Right atrium auricular region (tissue), 2 donors: ENCODE results near the gene BHLHE23. TPM values are rescaled to one million over a fixed set of nuclear protein-coding genes. Genes with fewer than 3 reads are reported as not detected.
"Not testable (repeated sequence)": the region's sequence is repeated elsewhere in the genome, so short reads cannot be mapped to it uniquely, and the experiment has no call there.

Experiments used
- DNase-seq: peaks from one replicate; pipeline ENCODE4 v3.0.0-alpha.2; 2019; ENCODE audit warnings: low spot score
- H3K27ac ChIP-seq, 2 donors: fragments of 200-600 bp; sonication (generic); 1 replicate in 1 of 2; 2 replicates in 1 of 2; pipeline ENCODE4 v1.5.1; 2016 to 2019
- H3K27me3 ChIP-seq, 2 donors: fragments of 200-600 bp; sonication (generic); one replicate each; pipeline versions ENCODE4 v1.5.1 to v1.6.0; 2017 to 2019
- H3K36me3 ChIP-seq: fragments of 200-600 bp; sonication (generic); one replicate; pipeline ENCODE4 v1.5.1; 2016
- H3K4me1 ChIP-seq, 2 donors: fragments of 200-600 bp; sonication (generic); one replicate each; pipeline versions ENCODE4 v1.5.1 to v1.6.0; 2017 to 2019
- H3K4me3 ChIP-seq, 2 donors: fragments of 200-600 bp; sonication (generic); 1 replicate in 1 of 2; 2 replicates in 1 of 2; pipeline ENCODE4 v1.5.1; 2017 to 2019; ENCODE audit warnings: mild to moderate bottlenecking in 1 of 2, moderate library complexity in 1 of 2
- H3K9me3 ChIP-seq, 2 donors: fragments of 200-600 bp; sonication (generic); one replicate each; pipeline ENCODE4 v1.5.1; 2019
- total RNA-seq, 2 donors: library from RNA; depleted of rRNA; stranded (reverse); fragments of >200 nt; gene quantifications; one replicate each; pipeline ENCODE4 v1.1.0, GENCODE V29; 2016
- TF ChIP-seq, protein P1 (sequence below), 2 donors: fragments of 200-600 bp; sonication (generic); IDR thresholded peaks; one replicate each; pipeline ENCODE4 v1.5.1; 2019; ENCODE audit warnings: antibody characterized with exemption in 2 of 2

The BHLHE23 gene
- total RNA-seq, 2 donors from 2014 or later, result not detected

DNA sequence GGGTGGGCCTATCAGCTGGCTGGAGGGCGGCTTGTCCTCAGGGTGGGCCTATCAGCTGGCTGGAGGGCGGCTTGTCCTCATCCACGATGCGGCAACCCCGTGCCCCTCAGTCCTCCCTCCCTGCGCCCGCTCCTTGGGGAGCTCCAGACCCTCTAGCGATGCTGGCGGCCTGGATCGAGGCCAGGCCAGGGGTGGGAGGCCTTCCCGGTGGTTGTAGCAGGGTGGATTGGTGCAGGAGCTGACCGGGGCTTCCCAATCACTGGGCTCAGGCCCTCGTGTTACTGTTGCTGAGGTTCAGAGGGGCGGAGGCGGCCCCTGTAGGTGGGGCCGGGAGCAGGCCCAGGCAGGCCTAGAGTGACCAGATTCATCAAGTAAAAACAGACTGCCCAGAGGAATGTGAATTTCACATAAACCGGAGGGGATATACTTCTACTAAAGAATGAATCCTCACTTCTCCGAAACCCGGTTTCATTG lies 45.4 kb downstream of the BHLHE23 start:
- H3K4me3 ChIP-seq, result peak overlapping the region in 1 of 2 donors; percentile 30
- TF ChIP-seq, protein P1, sequence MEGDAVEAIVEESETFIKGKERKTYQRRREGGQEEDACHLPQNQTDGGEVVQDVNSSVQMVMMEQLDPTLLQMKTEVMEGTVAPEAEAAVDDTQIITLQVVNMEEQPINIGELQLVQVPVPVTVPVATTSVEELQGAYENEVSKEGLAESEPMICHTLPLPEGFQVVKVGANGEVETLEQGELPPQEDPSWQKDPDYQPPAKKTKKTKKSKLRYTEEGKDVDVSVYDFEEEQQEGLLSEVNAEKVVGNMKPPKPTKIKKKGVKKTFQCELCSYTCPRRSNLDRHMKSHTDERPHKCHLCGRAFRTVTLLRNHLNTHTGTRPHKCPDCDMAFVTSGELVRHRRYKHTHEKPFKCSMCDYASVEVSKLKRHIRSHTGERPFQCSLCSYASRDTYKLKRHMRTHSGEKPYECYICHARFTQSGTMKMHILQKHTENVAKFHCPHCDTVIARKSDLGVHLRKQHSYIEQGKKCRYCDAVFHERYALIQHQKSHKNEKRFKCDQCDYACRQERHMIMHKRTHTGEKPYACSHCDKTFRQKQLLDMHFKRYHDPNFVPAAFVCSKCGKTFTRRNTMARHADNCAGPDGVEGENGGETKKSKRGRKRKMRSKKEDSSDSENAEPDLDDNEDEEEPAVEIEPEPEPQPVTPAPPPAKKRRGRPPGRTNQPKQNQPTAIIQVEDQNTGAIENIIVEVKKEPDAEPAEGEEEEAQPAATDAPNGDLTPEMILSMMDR (IDR thresholded peaks at IDR 0.05), result peak in 1 of 2 donors; percentile 22
- no peaks in the 10 kb centered on the region for H3K36me3 ChIP-seq
- peaks cover 0 to under 1% of the 10 kb centered on the region in 2 donors for H3K4me1 ChIP-seq
- no peaks in the 10 kb centered on the region for H3K9me3 ChIP-seq
- H3K27me3 ChIP-seq, result no peaks in the 10 kb centered on the region
- DNase-seq, result no peak
- peak overlapping the region in 1 of 2 donors; percentile 59 for H3K27ac ChIP-seq

DNA sequence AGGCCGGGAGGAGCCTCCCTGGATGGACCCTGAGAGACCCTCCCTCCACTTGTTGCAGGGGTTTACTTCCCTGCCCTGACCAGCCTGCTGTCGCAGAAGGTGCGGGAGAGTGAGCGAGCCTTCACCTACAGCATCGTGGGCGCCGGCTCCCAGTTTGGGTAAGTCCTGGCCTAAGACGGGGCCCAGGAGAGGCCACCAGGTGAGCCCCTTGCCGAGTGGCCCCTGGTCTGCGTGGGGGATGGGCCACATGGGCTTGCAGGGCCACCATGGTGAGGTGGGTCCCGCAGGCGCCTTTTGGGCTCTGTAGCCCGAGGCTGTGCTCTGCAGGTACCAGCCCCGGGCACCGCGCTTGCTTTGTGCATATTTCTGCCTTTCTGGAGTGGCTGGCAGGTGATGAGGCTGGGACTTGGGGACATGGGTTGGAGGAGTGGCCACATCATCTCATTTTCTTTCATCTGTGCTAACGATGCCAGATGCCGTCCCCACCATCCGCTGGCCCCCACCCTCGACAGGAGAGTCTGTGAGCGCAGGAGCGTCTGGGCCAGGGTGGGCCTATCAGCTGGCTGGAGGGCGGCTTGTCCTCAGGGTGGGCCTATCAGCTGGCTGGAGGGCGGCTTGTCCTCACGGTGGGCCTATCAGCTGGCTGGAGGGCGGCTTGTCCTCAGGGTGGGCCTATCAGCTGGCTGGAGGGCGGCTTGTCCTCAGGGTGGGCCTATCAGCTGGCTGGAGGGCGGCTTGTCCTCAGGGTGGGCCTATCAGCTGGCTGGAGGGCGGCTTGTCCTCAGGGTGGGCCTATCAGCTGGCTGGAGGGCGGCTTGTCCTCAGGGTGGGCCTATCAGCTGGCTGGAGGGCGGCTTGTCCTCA lies 46.1 kb downstream of the BHLHE23 start:
- H3K4me3 ChIP-seq, result peak overlapping the region in 1 of 2 donors; percentile 22
- H3K27me3 ChIP-seq, H3K4me1 ChIP-seq, H3K9me3 ChIP-seq, H3K36me3 ChIP-seq, DNase-seq: not testable (repeated sequence)
- peak overlapping the region in 1 of 2 donors; percentile 55 for H3K27ac ChIP-seq

DNA sequence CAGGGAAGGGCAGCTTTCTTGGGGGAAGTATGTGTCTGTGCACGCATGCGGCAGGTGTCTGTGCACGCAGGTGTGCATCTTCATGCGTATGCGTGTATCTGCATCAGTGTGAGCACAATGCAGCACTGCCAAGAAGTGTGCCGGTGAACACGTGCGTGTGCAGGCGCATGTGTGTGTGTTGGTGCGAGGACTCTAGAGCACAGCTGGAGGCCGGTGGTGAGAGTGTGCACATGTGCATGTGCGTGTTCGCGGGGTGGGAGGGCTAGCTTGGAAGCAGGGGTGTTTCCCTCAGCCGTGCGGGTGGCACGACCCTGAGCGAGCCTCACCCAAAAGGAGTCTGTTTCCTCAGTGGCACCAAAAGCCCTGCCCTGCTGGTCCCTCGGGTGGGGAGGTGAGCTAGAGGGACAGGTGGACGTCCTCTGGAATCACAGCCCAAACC lies 46.7 kb downstream of the BHLHE23 start:
- TF ChIP-seq, protein P1 (IDR thresholded peaks at IDR 0.05), result no peak
- no peaks in the 10 kb centered on the region for H3K27me3 ChIP-seq
- H3K9me3 ChIP-seq, result no peaks in the 10 kb centered on the region
- H3K4me1 ChIP-seq, result peaks cover 0 to 11% of the 10 kb centered on the region in 2 donors
- H3K36me3 ChIP-seq, result no peaks in the 10 kb centered on the region
- DNase-seq, result no peak
- no peak overlapping the region for H3K4me3 ChIP-seq
- no peak overlapping the region for H3K27ac ChIP-seq

DNA sequence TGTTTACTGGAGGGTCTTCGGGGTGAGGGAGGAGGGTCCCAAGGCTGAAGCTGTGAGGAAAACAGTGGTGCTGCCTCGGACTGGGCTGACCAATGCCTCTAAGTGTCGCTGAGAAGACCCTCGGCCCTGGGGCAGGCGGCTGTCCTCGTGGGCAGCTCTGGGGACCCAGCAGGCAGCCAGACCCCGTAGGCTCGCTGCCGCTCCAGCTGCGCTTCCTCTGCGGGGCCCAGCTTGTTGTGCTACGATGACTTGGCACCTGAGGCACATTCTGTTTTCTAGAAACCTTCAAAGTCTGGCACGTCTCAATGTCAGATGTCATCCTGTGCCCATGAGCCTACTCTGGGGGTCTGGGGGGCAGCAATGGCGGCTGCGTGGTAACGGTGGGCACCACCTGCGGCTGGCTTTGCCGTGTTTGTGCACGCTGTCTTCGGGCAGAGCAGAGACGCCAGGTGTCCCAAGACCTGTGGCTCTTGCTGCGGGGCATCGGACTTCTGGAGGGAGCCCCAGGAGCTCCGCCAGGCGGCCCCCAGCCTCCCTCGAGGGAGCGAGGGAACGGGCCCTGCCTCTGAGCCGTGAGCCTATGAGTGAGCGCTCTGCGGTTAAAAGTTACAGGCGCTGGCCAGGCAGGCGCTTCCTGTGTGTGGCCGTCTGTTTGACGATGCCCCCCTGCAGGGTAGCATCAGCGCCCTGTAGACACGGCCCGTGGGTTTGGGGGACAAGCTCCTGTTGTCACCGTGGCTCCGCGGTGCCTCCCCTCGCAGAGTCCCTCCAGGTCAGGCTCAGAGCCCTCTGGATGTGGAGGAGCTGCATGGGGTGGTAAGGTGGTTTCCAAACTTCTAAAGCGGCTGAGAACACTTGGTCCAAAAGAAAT lies 47.4 kb downstream of the BHLHE23 start:
- H3K36me3 ChIP-seq, result no peaks in the 10 kb centered on the region
- no peak for DNase-seq
- H3K27me3 ChIP-seq, result no peaks in the 10 kb centered on the region
- H3K27ac ChIP-seq, result no peak overlapping the region
- no peak overlapping the region for H3K4me3 ChIP-seq
- H3K4me1 ChIP-seq, result peaks cover 0 to 15% of the 10 kb centered on the region in 2 donors
- H3K9me3 ChIP-seq, result no peaks in the 10 kb centered on the region
- TF ChIP-seq, protein P1 (IDR thresholded peaks at IDR 0.05), result no peak

DNA sequence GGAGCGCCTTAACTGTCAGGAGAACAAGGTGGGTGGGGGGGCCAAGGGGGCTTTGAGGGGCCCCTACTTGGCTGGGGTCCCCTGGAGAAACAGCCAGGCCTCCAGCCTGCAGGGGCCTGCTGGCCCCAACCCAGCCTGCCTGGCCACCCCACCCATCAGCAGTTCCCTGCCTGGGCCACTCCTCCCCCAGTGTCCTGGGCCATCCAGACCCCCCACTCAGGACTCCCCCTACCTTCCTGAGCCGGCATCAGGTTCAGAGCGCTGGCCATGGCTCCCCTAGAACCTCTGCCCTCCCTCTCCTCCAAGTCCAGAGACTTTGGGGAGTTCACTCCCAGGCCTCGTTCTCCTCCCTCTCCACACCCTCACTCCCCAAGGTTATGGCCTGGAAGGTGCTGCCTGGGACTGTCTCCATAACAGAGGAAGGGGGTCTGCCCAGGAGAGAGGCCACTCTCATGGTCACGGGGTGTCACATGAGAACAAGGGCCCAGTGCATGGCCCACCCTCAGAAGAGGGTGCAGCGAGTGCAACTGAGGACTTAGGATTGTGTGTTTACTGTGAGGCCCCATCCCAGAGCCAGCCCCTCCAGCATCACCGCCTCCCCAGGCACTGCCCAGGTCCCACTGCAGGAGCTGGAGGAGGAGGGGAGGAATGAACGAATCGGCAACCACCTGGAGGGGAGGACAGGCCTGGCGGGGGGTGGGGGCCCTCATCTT lies 48.2 kb downstream of the BHLHE23 start:
- TF ChIP-seq, protein P1 (IDR thresholded peaks at IDR 0.05), result no peak
- Histone ChIP-seq H3K4me3 (no peak overlapping the region), H3K36me3 (no peaks in the 10 kb centered on the region), H3K27me3 (no peaks in the 10 kb centered on the region), H3K4me1 (peaks cover 0 to 23% of the 10 kb centered on the region in 2 donors), H3K9me3 (no peaks in the 10 kb centered on the region), H3K27ac (no peak overlapping the region)
- DNase-seq, result no peak
